Activated T-cell treated with anti-CD3 and anti-CD28 coated beads, Interleukin-2, amount 50 U/mL, for 48 hours (primary cell): ENCODE data around the gene ZNF554.
"Not testable (repeated sequence)": the region's sequence is repeated elsewhere in the genome, so short reads cannot be mapped to it uniquely, and the experiment has no call there.

ENCODE experiments used
- DNase-seq, 2 experiments: peaks; one replicate each; pipeline ENCODE4 v3.0.0-alpha.2; 2020

The ZNF554 gene

DNA sequence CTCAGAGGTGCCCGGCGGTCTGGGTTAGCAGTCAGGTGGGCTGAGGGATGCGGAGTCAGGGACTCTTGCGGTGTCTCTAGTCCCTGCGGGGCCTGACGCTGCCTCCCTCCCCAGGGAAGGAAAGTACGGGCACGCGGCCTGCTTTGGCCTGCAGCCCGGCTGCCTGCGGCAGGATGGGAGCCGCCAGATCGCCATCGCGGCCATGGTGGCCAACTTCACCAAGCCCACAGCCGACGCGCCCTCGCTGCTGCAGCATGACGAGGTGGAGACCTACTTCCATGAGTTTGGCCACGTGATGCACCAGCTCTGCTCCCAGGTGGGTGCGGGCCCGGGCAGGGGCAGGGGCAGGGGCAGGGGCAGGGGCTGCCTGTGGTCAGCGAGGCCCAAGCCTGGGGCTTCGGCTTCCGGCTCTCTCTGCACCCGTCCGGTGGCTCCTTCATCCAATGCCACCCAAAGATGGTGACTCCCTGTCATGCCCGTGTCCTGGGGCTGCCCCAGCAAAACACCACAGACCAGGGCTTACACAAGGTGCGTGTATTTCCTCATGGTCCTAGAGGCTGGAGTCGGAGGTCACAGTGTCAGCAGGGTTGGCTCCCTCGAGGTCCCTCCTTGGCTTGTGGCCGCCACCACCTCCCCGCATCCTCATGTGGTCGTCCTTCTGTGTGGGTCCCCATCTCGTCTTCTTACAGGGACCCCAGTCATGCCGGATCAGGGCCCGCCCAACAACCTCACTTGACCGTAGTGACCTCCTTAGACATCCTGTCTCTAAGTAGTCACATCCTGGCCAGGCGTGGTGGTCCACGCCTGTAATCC is 11.3 kb upstream of the ZNF554 start:
- no peak for DNase-seq

DNA sequence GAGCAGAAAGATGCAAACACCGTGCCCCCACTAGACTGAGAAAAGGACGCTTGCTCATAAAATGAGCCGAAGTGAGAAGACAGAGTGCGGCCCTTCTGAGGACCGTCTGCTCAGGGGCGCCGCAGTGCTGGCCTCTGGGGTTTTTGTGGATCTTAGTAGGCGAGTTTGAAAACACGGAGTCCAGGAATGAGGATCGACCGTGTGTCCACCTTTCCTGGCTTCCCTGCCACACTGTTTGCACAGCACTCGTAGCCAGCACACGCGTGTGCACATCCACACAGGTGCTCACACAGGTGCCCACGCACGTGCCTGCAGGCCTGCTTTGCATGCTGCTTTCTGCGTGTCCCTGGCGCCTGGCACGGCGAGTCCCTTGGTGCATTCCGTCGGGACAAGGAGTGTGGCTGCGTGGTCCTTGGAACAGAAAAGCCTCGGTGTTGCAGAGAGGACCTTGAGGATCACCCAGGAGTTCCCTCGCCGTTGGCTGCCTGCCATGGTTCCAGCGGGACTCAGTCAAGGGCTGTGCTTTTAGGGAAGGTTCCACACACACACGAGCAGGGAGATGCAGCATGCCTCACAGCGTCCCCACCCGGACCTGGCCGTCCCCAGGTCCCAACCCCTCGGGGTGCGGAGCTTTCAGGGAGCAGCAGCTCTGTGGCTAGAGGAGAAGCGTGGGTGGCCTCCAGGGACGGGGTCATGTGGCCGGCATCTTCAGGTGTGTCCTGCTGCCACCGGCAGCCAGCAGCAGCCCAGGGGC is 10.1 kb upstream of the ZNF554 start:
- DNase-seq = no peak

DNA sequence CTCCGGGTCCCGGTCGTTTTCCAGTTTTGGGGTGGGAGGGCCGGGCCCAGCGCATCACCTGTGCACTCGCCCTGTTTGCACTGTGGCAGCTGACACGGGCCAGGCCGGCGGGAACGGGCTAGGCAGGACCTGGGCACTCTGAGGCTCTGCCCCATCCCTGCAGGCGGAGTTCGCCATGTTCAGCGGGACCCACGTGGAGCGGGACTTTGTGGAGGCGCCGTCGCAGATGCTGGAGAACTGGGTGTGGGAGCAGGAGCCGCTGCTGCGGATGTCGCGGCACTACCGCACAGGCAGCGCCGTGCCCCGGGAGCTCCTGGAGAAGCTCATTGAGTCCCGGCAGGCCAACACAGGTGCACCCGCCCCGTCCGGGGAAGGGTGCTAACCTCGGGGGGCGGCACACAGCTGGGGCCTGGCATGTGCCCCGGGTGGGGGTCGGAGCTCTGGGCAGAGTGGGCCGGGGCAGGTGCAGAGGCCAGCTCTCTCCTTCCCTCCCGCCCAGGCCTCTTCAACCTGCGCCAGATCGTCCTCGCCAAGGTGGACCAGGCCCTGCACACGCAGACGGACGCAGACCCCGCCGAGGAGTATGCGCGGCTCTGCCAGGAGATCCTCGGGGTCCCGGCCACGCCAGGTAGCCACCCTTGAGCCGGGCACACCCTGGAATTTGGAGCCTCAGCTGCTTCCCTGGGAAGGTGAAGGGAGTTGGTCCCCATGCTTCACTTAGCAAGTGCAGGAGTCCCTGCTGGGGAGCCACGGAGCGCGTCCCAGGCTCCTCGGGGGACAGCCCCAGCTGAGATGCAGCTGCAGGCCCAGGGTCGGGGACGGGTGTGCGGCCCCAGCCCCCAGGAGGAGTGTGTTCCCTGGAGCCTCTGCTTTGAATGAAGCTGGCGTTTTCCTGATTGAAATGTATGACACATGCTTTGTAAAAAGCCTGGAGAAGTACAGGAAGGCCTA is 9.3 kb upstream of the ZNF554 start:
- no peak for DNase-seq

DNA sequence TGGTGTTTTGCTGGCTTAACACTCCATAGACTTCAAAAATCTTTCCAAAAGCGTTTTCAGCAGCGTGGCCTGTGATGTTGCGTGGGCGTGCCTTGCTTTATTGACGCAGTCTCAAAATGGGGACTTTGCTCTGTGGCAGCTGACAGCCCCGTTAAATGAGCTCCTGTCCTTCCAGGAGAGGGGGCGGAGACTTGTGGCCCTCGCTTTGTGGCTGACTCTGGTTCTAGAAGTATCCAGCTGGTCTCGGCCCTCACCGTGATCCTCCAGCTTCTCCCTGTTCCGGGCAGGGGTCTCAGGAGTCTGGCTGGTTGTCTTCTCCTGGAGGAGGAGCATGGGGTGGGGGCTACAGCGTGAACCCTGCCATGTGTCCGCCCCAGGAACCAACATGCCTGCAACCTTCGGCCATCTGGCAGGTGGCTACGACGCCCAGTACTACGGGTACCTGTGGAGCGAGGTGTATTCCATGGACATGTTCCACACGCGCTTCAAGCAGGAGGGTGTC is 8.4 kb upstream of the ZNF554 start:
- DNase-seq = no peak

DNA sequence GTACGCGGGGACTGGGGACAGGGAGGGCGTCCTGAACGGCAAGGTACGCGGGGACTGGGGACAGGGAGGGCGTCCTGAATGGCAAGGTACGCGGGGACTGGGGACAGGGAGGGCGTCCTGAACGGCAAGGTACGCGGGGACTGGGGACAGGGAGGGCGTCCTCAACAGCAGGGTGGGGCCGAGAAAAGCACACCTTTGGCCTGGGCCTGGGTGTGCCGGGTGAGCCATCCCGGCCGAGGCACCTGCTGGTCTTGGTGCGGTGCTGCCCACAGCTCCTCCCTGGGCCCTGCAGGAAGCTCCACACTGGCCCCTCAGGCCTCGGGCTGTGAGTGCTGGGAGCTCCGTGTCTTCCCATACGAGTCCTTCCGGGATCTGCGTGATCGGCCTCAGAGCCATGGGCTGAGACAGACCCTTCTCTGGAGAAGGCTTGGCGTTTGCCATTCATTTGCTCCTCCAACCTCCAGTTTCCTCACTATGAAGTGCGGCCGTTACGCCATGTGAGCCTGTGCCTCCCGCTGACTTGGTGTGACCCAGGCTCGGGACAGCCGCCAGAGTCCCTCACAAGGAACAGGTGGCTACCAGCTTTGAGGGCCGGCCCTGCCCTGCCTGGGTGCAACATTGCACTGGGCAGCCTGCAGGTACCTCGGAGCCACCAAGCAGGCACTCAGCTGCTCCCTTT is 7.8 kb upstream of the ZNF554 start:
- no peak for DNase-seq

DNA sequence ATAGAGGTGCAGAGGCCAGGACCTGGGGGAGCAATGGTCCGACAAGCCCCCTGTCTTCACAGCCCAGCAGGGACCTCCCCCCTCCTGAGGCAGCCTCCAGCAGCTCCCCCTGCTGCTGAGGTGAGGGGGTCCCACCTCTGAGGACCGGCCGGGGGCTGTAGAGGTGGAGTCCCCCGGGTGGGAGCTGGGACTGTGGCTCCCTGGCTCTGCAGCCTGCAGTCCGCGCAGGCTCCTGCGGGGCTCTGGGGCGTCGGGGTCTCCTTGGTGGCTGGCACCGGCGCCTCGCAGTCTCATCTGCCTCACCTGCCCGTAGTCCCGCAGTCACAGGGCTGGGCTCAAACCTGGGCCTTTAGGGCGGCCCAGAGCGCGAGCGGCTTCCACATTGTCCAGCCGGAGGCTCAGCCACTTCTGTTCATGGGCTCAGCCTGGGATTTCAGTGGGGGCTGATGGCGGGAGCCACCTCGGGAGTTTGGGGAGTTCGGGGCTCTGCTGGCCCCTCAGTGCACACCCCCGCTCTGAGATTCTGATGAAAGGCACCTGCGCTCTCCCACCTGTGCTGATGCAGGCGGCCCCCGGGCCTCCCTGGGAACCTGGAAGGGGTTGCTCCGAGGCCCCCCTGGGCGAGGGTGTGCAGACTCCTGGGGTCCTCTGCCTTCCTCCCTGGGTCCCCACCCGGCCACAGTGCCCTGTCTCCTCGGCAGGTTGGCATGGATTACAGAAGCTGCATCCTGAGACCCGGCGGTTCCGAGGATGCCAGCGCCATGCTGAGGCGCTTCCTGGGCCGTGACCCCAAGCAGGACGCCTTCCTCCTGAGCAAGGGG is 7.0 kb upstream of the ZNF554 start:
- no peak for DNase-seq

DNA sequence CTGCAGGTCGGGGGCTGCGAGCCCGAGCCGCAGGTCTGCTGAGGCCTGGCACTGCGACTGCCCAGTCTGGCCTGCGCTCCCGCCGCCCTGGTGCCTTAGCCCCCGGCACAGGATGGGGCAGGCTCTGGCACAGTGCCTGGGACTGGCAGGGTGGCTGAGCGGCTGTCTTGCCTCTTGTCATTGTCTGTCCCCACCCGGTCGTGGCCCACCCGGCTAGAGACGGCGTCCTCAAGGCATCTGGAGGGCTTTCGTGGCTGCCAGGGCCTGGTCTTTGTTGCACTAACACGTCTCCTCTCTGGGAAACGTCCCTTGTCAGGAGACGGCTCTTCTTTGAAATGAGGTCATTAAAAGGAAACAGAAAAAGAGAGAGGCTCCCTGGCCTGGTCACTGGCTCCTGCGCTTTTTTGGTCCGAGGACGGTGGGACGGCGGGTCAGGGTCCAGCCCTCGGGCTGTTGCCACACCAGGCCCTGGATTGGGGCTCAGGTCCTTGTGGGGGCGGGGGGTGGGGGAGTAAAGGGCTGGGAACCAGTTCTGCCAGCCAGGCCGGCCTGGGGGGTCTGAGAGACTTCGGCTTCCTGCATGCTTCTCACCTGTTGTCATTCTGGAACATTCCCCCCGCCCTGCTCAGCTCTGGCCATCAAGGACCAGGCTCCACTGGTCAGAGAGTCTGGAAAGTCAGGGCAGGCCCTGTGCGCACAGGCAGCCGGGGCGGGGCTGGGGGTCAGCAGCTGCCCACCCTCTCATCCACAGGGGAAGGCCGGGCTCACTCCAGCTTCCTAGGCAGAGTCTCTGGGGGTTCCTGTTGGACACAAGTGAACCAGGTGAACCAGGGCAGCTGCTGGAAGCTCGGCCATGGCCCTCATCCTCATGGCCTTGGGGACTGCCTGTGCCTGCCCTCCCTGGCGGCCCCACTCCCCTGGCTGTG is 6.2 kb upstream of the ZNF554 start:
- no peak for DNase-seq

DNA sequence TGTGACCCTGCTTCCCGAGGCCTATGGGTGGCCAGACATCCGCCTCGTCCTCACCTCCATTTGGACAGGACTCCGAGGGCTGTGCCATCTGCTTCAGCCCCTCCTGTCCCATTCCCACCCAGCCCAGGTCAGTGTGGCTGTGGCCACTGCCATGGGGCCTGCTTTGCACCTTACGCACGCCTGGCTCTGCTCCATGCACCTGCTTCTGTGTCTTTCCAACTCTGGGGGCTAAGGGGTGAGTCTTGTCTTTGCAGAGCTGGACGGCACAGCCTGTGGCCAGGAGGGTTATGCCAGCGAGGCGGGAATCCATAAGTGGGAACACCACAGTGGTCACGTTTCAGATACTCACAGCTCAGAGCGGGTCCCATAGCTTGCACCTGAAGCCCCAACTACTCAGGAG is 5.2 kb upstream of the ZNF554 start:
- DNase-seq = no peak

DNA sequence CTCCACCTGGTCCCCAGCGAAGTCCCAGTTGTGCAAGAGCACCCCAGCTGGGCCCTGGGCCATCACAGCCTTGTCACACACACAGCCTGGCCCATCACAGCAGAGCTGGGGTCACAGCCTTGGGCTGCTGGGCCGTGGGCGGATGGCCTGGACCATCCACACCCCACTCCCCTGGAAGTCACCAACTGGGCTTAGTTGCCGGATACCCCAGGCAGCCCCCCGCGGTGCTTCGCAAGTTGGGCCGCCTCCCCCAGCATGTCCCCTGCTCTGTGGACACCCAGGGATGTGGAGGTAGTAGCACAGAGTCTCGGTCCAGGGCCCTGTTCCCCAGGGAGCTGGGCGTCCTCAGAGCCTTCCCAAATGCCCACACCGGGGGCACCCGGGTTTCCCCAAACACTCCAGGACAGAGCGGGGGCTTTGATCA is 4.5 kb upstream of the ZNF554 start:
- DNase-seq = no peak

DNA sequence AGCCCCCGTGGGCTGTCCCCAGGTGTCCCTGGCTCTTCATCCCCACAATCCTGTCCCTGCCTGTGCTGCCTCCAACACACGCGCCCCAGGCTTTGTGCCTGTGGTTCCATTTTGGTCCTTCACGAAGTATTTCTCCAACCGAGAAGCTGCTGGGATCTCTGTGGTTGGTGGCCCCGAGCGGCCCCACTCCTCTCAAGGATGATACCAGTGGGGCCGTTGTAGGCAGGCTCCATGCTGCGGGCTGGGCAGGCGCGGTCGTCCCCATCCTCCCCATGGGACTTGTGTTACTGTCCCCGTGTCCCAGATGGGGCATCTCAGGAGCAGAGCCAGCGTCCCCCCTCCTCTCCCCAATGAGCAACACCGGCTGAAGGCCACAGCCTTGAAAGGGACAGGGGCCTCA is 3.7 kb upstream of the ZNF554 start:
- DNase-seq = no peak

DNA sequence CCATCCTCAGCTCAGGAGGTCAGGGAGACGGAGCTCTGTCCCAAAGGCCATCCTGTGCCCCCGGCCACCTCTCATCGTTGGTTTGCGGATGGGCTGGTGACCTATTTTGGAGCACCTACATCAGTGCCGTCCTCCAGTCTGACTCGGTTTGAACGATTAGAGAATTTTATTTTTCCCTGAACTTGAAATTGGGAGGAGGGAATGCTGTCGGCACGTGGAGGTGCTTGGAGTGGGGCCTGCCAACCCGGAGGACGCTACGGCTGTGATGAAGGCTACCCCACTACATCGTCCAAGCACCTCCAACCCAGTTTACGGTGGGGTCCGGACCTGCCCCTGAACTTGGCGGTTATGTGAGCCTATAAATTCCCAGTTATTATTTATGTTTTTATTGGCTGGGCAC is 3.0 kb upstream of the ZNF554 start:
- DNase-seq = no peak

DNA sequence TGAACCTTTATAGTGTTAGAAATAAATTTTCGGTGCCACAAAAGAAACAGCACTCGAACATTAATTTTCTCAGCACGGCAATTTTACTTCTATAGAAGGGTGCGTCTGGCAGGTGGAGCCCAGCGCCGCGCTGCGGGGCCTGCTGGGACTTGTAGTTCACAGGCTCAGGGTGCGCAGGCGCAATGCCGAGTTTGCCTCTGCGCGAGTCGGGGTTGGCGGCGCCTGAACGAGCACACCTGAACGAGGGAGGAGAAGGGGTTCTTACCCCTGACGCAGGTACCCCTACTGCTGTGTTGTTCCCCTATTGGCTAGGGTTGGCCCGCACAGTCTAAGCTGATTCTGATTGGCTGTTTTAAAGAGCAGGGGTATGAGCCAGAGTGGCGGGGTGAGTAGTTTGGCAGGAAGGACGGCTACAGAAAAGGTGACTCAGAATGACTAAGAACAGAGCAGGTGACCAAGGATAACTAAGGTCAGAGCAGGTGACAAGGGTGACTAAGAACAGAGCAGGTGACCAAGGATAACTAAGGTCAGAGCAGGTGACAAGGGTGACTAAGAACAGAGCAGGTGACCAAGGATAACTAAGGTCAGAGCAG is 2.3 kb upstream of the ZNF554 start:
- DNase-seq = not testable (repeated sequence)

DNA sequence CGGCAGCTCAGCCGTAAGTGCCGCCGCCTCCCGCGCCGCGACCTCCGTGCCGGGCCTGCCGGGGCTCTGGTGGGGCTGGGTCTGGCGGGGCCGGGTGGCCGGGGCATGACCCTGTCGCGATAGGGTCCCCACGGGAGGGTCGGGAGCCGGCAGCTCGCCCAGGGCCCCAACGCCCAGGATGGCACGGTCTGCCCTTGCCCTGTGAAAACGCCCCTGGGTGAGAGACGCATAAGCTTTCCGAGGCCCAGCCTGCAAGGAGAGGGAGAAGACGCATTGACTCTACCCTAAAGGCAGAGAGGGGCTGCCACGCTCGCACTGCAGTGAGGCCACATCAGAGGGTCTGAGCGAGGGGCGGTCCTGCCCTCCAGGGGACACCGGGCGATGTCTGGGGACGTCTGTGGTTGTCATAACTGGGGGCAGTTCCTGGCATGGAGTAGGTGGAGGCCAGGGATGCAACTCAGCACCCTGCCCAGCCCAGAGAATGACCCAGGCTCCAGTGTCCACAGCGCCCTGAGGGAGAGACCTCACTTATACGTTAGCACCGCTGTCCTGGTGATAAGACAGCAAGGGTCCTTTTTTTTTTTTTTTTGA is 539 bp downstream of the ZNF554 start:
- peak in 1 of 2 experiments; percentile 47 for DNase-seq

DNA sequence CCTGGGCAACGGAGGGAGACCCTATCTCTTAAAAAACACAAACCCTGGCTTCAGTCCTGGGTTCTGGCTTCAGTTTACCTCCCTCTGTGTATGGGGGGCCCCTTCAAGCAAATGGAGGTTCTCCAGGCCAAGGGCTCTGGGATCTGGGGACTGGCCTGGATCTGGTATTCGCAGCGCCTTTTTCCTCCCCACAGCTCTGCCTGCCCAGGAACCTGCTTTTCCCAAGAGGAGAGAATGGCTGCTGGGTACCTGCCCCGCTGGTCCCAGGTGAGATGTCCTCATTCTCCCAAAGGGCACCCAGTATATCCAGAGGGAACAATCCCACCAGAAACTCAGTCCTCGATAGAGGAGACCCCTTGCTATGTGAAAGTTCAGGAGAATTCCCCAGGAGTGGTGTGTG is 3.2 kb downstream of the ZNF554 start:
- no peak for DNase-seq

DNA sequence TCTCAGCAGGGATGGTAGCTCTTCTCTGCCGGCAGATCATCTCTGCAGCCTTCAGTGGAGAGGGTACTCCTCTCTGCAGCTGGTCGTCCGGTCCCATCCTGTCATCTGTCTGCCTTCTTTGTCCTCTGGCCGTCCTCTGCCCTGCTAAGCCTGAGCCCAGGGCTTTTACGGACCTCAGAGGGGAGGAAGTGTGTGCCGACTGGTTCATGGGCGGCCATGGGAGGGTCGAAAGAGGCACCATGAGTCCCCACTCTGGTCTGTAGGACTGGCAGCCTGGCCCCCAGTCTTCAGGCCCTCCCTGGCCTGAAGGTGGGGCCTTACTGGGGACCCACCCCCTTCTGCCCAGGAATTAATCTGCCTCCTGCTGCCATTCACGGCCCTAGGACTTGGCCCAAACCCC is 4.0 kb downstream of the ZNF554 start:
- no peak for DNase-seq

DNA sequence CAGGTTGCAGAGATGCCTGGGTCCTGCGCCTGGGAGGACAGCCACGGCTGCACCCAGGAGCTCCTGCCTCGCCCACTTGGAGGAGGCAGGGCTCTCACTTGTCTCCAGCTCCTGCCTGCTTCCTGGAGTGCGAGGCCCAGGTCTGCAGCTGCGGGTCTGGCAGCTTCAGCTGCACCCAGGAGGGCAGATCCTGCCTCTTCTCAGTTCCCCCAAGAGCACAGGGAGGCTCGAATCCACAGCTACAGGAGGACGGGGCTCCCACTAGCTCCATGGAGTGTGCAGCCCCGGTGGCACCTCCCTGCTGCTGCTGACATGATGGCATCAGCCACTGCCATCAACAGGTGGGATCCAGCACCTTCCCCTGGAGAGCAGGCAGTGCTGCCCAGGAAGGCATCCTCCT is 4.5 kb downstream of the ZNF554 start:
- DNase-seq = no peak

DNA sequence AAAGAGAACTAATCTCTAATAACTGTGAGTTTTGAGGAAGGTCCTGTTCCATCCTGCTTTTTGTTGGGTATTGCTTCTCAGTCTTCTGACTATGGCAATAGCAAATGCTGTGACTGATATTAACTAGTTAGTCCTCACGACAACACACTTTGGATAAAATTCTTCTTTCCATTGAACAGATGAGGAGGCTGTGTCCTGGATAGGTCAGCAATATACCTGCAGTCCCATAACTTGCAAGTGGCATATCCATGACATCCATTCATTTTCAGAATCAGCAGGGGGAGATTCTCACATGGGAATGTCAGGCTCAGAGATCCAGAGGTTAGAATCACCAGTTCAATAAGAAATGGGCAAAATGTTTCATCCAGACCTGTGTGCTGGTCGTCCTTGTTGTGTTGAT is 7.4 kb downstream of the ZNF554 start:
- no peak for DNase-seq

DNA sequence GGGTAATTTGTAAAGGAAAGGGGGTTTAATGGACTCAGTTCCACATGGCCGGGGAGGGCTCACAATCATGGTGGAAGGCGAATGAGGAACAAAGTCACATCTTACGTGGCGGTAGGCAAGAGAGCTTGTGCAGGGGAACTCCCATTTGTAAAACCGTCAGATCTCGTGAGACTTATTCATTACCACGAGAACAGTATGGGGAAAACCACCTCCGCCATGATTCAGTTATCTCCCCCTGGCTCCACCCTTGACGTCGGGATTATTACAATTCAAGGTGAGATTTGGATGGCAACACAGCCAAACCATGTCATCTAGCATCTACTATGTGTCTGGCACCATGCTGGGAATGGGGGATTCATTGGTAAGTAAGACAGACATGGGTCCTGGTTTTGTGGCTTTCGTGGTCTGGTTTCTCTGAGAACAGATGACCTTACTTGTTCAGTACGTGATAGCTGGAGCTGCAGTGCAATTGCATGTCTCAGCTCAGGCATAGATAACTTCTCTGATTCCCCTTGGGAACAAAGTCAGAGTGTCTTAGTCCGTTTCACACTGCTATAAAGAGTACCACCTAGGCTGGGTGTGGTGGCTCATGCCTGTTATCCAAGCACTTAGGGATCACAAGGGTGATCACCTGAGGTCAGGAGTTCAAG is 8.3 kb downstream of the ZNF554 start:
- DNase-seq = no peak

DNA sequence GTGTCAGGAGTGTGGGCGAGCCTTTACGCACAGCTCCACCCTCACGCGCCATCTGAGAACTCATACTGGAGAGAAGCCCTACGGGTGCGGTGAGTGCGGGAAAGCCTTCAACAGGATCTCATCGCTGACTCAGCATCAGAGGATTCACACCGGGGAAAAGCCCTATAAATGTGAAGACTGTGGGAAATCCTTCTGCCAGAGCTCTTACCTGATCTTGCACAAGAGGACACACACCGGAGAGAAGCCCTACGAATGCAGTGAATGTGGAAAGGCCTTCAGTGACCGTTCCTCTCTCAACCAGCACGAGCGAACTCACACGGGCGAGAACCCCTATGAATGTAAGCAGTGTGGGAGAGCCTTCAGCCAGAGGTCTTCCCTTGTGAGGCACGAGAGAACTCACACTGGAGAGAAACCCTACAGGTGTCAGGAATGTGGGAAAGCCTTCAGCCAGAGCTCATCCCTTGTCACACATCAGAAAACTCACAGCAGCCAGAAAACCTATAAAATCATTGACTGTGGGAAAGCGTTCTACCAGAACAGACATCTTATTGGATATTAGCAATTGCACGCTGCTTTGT is 14.7 kb downstream of the ZNF554 start:
- no peak for DNase-seq
